Sigmoid colon (tissue), 7 donors: ENCODE data around the gene TNFRSF17. TPM values are rescaled to one million over a fixed set of nuclear protein-coding genes. Genes with fewer than 3 reads are reported as not detected.

ENCODE experiments used
- DNase-seq: peaks from one replicate; pipeline ENCODE4 v3.0.0-alpha.2; 2019
- H3K27ac ChIP-seq, 4 donors: fragments of 200-600 bp; sonication (generic); one replicate each; pipeline ENCODE4 v1.5.1; 2016 to 2019; ENCODE audit warnings: mild to moderate bottlenecking in 1 of 4
- H3K27me3 ChIP-seq, 3 donors: fragments of 200-600 bp; sonication (generic); one replicate each; pipeline ENCODE4 v1.5.1; 2019; ENCODE audit warnings: mild to moderate bottlenecking in 1 of 3
- H3K36me3 ChIP-seq, 4 donors: fragments of 200-600 bp; sonication (generic); one replicate each; pipeline ENCODE4 v1.5.1; 2016 to 2019
- H3K4me1 ChIP-seq, 4 donors: fragments of 200-600 bp; sonication (generic); one replicate each; pipeline ENCODE4 v1.5.1; 2017 to 2019
- H3K4me3 ChIP-seq, 4 donors: fragments of 200-600 bp; sonication (generic); one replicate each; pipeline ENCODE4 v1.5.1; 2017 to 2019; ENCODE audit warnings: mild to moderate bottlenecking in 2 of 4, moderate library complexity in 1 of 4
- H3K9me3 ChIP-seq, 4 donors: fragments of 200-600 bp in 3 of 4; sonication (generic) in 3 of 4; one replicate each; pipeline versions ENCODE4 v1.5.1 to v1.6.1; 2013 to 2019
- CTCF ChIP-seq, 4 experiments: fragments of 450-650 bp in 3 of 4; fragments of 200-600 bp in 1 of 4; IDR thresholded peaks; one replicate each; pipeline ENCODE4 v1.5.1; 2016 to 2019; ENCODE audit warnings: antibody characterized with exemption in 4 of 4, mild to moderate bottlenecking in 3 of 4, moderate library complexity in 2 of 4
- EP300 ChIP-seq, 4 donors: sonication (generic); formaldehyde crosslinking; IDR thresholded peaks; one replicate each; pipeline ENCODE4 v1.6.1; 2017; ENCODE audit warnings: antibody characterized with exemption in 4 of 4
- POLR2A ChIP-seq, 2 donors: fragments of 450-650 bp; IDR thresholded peaks; one replicate each; pipeline ENCODE4 v1.6.1; 2016; ENCODE audit warnings: antibody characterized with exemption in 2 of 2, mild to moderate bottlenecking in 2 of 2, moderate library complexity in 2 of 2
- POLR2AphosphoS5 ChIP-seq, 4 donors: sonication (generic); formaldehyde crosslinking; IDR thresholded peaks; one replicate each; pipeline ENCODE4 v1.6.1; 2017; ENCODE audit warnings: antibody characterized with exemption in 4 of 4
- WGBS, 2 donors: extraction: QIAGEN DNeasy Blood & Tissue Kit; methylation state at CpG; one replicate each; pipeline ENCODE4 v1.1.7; 2013; 5-methylcytosine and 5-hydroxymethylcytosine counted together
- intact Hi-C: fragments of 100-400 bp; cut with DNase I; formaldehyde crosslinking; loops from one replicate; pipeline ENCODE4 v1.15.1; 2023
- polyA plus RNA-seq, 3 donors: library from polyadenylated mRNA; stranded (reverse); fragments of 200-250 nt; gene quantifications; one replicate each; pipeline ENCODE4 v1.2.3, GENCODE V29; 2013
- total RNA-seq, 4 donors: library from RNA; depleted of rRNA; stranded (reverse); fragments of >200 nt; gene quantifications; one replicate each; pipeline ENCODE4 v1.1.0, GENCODE V29; 2016
- donor health status: healthy with polysubstance abuse.
- donor health status: Bipolar disorder and iron deficiency.
- donor health status: healthy.

The TNFRSF17 gene
- total and polyA plus RNA-seq, 7 donors = 1.8 to 3.8 (median 1.8) TPM; not detected in 4

- no peak for DNase-seq
- H3K9me3 ChIP-seq = no peaks in the 10 kb centered on the region
- no peak for TF ChIP-seq CTCF (IDR thresholded peaks at IDR 0.05)
- TF ChIP-seq POLR2AphosphoS5 (IDR thresholded peaks at IDR 0.05) = no peak
- no peak for TF ChIP-seq EP300 (IDR thresholded peaks at IDR 0.05)
- no peak for TF ChIP-seq POLR2A (IDR thresholded peaks at IDR 0.05)
- H3K27ac ChIP-seq = peak overlapping the region in 2 of 4 donors; percentile 28 to 60
- no peaks in the 10 kb centered on the region for H3K4me1 ChIP-seq
- H3K36me3 ChIP-seq = no peaks in the 10 kb centered on the region
- no peaks in the 10 kb centered on the region for H3K27me3 ChIP-seq
- no peak overlapping the region for H3K4me3 ChIP-seq
- WGBS, 2 donors = 57 to 90% methylated on average over 7 of the region's 7 CpGs
- intact Hi-C loops = no loop called here
Observed at GRCh38 chr16:12009462-12009861, 44.5 kb downstream of the TNFRSF17 start.

- H3K4me1 ChIP-seq = no peaks in the 10 kb centered on the region
- no peak for TF ChIP-seq EP300 (IDR thresholded peaks at IDR 0.05)
- no peak for TF ChIP-seq CTCF (IDR thresholded peaks at IDR 0.05)
- TF ChIP-seq POLR2A (IDR thresholded peaks at IDR 0.05) = no peak
- TF ChIP-seq POLR2AphosphoS5 (IDR thresholded peaks at IDR 0.05) = no peak
- no peaks in the 10 kb centered on the region for H3K27me3 ChIP-seq
- no peak for DNase-seq
- no peak overlapping the region for H3K4me3 ChIP-seq
- intact Hi-C loops = no loop called here
- H3K27ac ChIP-seq = peak overlapping the region in 2 of 4 donors; percentile 28 to 60
- 94 to 96% methylated on average over 2 of the region's 2 CpGs for WGBS, 2 donors
- H3K9me3 ChIP-seq = no peaks in the 10 kb centered on the region
- H3K36me3 ChIP-seq = no peaks in the 10 kb centered on the region
Observed at GRCh38 chr16:12009922-12010321, 44.9 kb downstream of the TNFRSF17 start.

- WGBS, 2 donors = 69 to 83% methylated on average over 13 of the region's 13 CpGs
- no peak for TF ChIP-seq CTCF (IDR thresholded peaks at IDR 0.05)
- TF ChIP-seq POLR2A (IDR thresholded peaks at IDR 0.05) = no peak
- TF ChIP-seq EP300 (IDR thresholded peaks at IDR 0.05) = no peak
- TF ChIP-seq POLR2AphosphoS5 (IDR thresholded peaks at IDR 0.05) = peak in 1 of 4 donors; percentile 25
Observed at GRCh38 chr16:12010388-12011251, 45.6 kb downstream of the TNFRSF17 start.

GRCh38 chr16:12011565-12011964 is 46.6 kb downstream of the TNFRSF17 start:
- peak overlapping the region in 3 of 4 donors; percentile 27 to 60 (median 40) for H3K27ac ChIP-seq
- H3K4me3 ChIP-seq = no peak overlapping the region
- H3K27me3 ChIP-seq = no peaks in the 10 kb centered on the region
- no peaks in the 10 kb centered on the region for H3K9me3 ChIP-seq
- WGBS, 2 donors = 87% methylated on average over 4 of the region's 4 CpGs
- intact Hi-C loops = no loop called here
- TF ChIP-seq POLR2AphosphoS5 (IDR thresholded peaks at IDR 0.05) = no peak
- no peak for TF ChIP-seq CTCF (IDR thresholded peaks at IDR 0.05)
- no peak for TF ChIP-seq POLR2A (IDR thresholded peaks at IDR 0.05)
- TF ChIP-seq EP300 (IDR thresholded peaks at IDR 0.05) = no peak
- no peak for DNase-seq
- no peaks in the 10 kb centered on the region for H3K4me1 ChIP-seq
- no peaks in the 10 kb centered on the region for H3K36me3 ChIP-seq

More at GRCh38 chr16:12010388-12011251, 45.6 kb downstream of the TNFRSF17 start:
- H3K4me3 ChIP-seq = no peak overlapping the region
- DNase-seq = no peak
- H3K27me3 ChIP-seq = no peaks in the 10 kb centered on the region
- H3K36me3 ChIP-seq = no peaks in the 10 kb centered on the region
- H3K27ac ChIP-seq = peak overlapping the region; percentile 25 to 60 (median 34)
- H3K4me1 ChIP-seq = no peaks in the 10 kb centered on the region
- H3K9me3 ChIP-seq = no peaks in the 10 kb centered on the region
- intact Hi-C loops = no loop called here
